ENCODE data around the gene ZNRF3. TPM values are rescaled to one million over a fixed set of nuclear protein-coding genes. Genes with fewer than 3 reads are reported as not detected.

Gene ZNRF3
- total and polyA plus RNA-seq, 2 experiments from 2014 or later: 11.1 to 32.2 TPM

DNA sequence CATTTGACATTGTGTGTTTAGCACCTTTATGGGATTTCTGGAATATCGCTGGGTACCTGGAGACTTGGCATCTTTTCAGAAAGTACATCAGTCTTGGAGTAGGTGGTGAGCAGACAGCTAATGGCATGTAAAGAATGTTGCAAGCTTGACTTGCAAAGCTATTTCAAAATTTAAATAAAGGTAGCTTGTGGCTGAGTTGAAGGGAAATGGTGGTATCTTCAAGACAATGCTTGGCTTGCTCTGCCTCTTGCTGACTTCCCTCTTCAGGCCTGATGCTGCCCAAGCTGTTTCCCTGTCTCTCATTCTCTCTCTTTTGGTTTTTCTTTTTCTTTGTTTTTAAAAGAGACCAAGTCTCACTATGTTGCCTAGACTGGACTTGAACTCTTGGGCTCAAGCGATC lies 13.2 kb downstream of the ZNRF3 start:
- peak overlapping the region; percentile 11; the same call in 1 of the 3 replicates for H3K4me3 Mint-ChIP-seq
- peaks cover 8% of the 10 kb centered on the region for H3K27me3 Mint-ChIP-seq (ENCODE audit: insufficient read depth, low read depth, poor library complexity)
- DNase-seq (ENCODE audit: low spot score) (peak; percentile 80), ATAC-seq (peak; percentile 54)
- peaks cover 69% of the 10 kb centered on the region for H3K4me1 Mint-ChIP-seq
- H3K36me3 Mint-ChIP-seq (ENCODE audit: low read depth): no peaks in the 10 kb centered on the region; the same call in 2 of the 3 replicates
- peak overlapping the region; percentile 58 for H3K4me2 ChIP-seq
- H3K36me3 ChIP-seq (ENCODE audit: insufficient read depth): no peaks in the 10 kb centered on the region
- peaks cover 94% of the 10 kb centered on the region for H3K79me2 ChIP-seq (replicated peaks; ENCODE audit: insufficient read depth)
- TF ChIP-seq, protein P1, sequence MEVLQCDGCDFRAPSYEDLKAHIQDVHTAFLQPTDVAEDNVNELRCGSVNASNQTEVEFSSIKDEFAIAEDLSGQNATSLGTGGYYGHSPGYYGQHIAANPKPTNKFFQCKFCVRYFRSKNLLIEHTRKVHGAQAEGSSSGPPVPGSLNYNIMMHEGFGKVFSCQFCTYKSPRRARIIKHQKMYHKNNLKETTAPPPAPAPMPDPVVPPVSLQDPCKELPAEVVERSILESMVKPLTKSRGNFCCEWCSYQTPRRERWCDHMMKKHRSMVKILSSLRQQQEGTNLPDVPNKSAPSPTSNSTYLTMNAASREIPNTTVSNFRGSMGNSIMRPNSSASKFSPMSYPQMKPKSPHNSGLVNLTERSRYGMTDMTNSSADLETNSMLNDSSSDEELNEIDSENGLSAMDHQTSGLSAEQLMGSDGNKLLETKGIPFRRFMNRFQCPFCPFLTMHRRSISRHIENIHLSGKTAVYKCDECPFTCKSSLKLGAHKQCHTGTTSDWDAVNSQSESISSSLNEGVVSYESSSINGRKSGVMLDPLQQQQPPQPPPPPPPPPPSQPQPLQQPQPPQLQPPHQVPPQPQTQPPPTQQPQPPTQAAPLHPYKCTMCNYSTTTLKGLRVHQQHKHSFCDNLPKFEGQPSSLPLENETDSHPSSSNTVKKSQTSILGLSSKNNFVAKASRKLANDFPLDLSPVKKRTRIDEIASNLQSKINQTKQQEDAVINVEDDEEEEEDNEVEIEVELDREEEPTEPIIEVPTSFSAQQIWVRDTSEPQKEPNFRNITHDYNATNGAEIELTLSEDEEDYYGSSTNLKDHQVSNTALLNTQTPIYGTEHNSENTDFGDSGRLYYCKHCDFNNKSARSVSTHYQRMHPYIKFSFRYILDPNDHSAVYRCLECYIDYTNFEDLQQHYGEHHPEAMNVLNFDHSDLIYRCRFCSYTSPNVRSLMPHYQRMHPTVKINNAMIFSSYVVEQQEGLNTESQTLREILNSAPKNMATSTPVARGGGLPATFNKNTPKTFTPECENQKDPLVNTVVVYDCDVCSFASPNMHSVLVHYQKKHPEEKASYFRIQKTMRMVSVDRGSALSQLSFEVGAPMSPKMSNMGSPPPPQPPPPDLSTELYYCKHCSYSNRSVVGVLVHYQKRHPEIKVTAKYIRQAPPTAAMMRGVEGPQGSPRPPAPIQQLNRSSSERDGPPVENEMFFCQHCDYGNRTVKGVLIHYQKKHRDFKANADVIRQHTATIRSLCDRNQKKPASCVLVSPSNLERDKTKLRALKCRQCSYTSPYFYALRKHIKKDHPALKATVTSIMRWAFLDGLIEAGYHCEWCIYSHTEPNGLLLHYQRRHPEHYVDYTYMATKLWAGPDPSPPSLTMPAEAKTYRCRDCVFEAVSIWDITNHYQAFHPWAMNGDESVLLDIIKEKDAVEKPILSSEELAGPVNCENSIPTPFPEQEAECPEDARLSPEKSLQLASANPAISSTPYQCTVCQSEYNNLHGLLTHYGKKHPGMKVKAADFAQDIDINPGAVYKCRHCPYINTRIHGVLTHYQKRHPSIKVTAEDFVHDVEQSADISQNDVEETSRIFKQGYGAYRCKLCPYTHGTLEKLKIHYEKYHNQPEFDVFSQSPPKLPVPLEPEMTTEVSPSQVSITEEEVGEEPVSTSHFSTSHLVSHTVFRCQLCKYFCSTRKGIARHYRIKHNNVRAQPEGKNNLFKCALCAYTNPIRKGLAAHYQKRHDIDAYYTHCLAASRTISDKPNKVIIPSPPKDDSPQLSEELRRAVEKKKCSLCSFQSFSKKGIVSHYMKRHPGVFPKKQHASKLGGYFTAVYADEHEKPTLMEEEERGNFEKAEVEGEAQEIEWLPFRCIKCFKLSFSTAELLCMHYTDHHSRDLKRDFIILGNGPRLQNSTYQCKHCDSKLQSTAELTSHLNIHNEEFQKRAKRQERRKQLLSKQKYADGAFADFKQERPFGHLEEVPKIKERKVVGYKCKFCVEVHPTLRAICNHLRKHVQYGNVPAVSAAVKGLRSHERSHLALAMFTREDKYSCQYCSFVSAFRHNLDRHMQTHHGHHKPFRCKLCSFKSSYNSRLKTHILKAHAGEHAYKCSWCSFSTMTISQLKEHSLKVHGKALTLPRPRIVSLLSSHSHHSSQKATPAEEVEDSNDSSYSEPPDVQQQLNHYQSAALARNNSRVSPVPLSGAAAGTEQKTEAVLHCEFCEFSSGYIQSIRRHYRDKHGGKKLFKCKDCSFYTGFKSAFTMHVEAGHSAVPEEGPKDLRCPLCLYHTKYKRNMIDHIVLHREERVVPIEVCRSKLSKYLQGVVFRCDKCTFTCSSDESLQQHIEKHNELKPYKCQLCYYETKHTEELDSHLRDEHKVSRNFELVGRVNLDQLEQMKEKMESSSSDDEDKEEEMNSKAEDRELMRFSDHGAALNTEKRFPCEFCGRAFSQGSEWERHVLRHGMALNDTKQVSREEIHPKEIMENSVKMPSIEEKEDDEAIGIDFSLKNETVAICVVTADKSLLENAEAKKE (CRISPR knock-in tag; IDR thresholded peaks at IDR 0.05): 0 out of 2 replicates have a peak, but pooled peaks have one; percentile 24
- no peak for TF ChIP-seq EZH2phosphoT487 (IDR thresholded peaks at IDR 0.05; ENCODE audit: unreplicated experiment)
- H3K4me3 ChIP-seq: no peak overlapping the region
- no peak overlapping the region for H2AFZ ChIP-seq
- H3K27ac Mint-ChIP-seq: peak overlapping the region; percentile 81
- no peaks in the 10 kb centered on the region for H3K9me2 ChIP-seq (ENCODE audit: insufficient read depth)
- H3K4me1 ChIP-seq (ENCODE audit: insufficient read depth): peaks cover 55% of the 10 kb centered on the region
- peaks cover 17% of the 10 kb centered on the region; the same call in 1 of the 2 replicates for H4K20me1 ChIP-seq (replicated peaks; ENCODE audit: insufficient read depth)
- H3K27me3 ChIP-seq (ENCODE audit: insufficient read depth): no peaks in the 10 kb centered on the region
- no peaks in the 10 kb centered on the region for H3K9me3 Mint-ChIP-seq
- H3K27ac ChIP-seq (ENCODE audit: low read depth): peak overlapping the region; percentile 97
- H3F3A ChIP-seq (replicated peaks; ENCODE audit: low read depth): peaks cover 9% of the 10 kb centered on the region

DNA sequence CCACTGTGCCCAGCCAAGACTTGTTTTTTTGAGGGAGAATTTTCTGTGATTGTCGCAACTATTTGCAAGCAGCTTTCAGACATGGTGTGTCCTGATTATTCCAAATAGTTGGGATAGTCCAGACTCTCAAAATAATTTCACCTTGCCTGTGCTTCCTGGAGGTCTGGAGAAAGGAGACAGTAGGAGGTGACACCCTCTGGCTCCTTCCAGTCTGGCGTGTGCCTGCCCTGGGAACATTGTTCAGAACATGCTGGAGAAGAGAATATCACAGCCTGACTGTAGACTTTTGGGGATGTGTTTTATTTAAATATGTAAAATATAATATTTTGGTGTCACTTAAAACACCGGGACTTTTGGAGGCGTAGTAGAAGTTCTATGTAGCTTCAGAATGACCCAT lies 14.9 kb downstream of the ZNRF3 start:
- DNase-seq (ENCODE audit: low spot score) (no peak), ATAC-seq (no peak)
- Histone ChIP-seq H3K9me2 (ENCODE audit: insufficient read depth) (no peaks in the 10 kb centered on the region), H4K20me1 (replicated peaks; ENCODE audit: insufficient read depth) (peaks cover 13% of the 10 kb centered on the region; the same call in 1 of the 2 replicates), H3K79me2 (replicated peaks; ENCODE audit: insufficient read depth) (peaks cover 94% of the 10 kb centered on the region), H3F3A (replicated peaks; ENCODE audit: low read depth) (peaks cover 6% of the 10 kb centered on the region), H3K27me3 (ENCODE audit: insufficient read depth) (no peaks in the 10 kb centered on the region), H3K4me2 (no peak overlapping the region), H3K36me3 (ENCODE audit: insufficient read depth) (no peaks in the 10 kb centered on the region), H3K27ac (ENCODE audit: low read depth) (peak overlapping the region; percentile 97), H3K4me1 (ENCODE audit: insufficient read depth) (peaks cover 53% of the 10 kb centered on the region), H2AFZ (no peak overlapping the region), H3K4me3 (no peak overlapping the region)
- H3K9me3 Mint-ChIP-seq: no peaks in the 10 kb centered on the region
- no peaks in the 10 kb centered on the region; the same call in 2 of the 3 replicates for H3K36me3 Mint-ChIP-seq (ENCODE audit: low read depth)
- H3K27ac Mint-ChIP-seq: peak overlapping the region; percentile 81; the same call in 1 of the 2 replicates
- H3K27me3 Mint-ChIP-seq (ENCODE audit: insufficient read depth, low read depth, poor library complexity): peaks cover 8% of the 10 kb centered on the region
- peaks cover 67% of the 10 kb centered on the region for H3K4me1 Mint-ChIP-seq
- TF ChIP-seq STAT1 (IDR thresholded peaks at IDR 0.05; ENCODE audit: unreplicated experiment): no peak
- no peak overlapping the region for H3K4me3 Mint-ChIP-seq
